HG03460 (cell line): ENCODE results near the gene HLA-DMA.

Source experiments
- ATAC-seq: cut with Tn5 transposase; IDR thresholded peaks from one replicate; pipeline ENCODE4 v1.9.1; 2021; ENCODE audit not compliant: unreplicated experiment

The HLA-DMA gene

GRCh38 chr6:32952817-32953739 is at the start of gene HLA-DMA:
HLA-DMA (minus strand) TSS chr6:32953097; CDS start chr6:32953036, 61 bp downstream.
- ATAC-seq: peak; percentile 91

GRCh38 chr6:33001685-33002084 is 48.8 kb upstream of the HLA-DMA start:
- no peak for ATAC-seq

GRCh38 chr6:33000055-33000454 is 47.2 kb upstream of the HLA-DMA start:
- ATAC-seq: no peak

- ATAC-seq: no peak
These were observed 42.6 kb upstream of the HLA-DMA start for GRCh38 chr6:32995448-32995847.

GRCh38 chr6:32993363-32993973 is 40.6 kb upstream of the HLA-DMA start:
- ATAC-seq: no peak

- ATAC-seq: no peak
These were observed 39.1 kb upstream of the HLA-DMA start for GRCh38 chr6:32991972-32992371.

- ATAC-seq: no peak
These were observed 36.5 kb upstream of the HLA-DMA start for GRCh38 chr6:32989368-32989767.

GRCh38 chr6:32984622-32985389 is 31.9 kb upstream of the HLA-DMA start:
- peak; percentile 50 for ATAC-seq

GRCh38 chr6:32983964-32984621 is 31.2 kb upstream of the HLA-DMA start:
- no peak for ATAC-seq

- no peak for ATAC-seq
These were observed 30.6 kb upstream of the HLA-DMA start for GRCh38 chr6:32983493-32983848.

- no peak for ATAC-seq
These were observed 30.0 kb upstream of the HLA-DMA start for GRCh38 chr6:32982702-32983492.

- no peak for ATAC-seq
These were observed 29.3 kb upstream of the HLA-DMA start for GRCh38 chr6:32982084-32982701.

GRCh38 chr6:32980488-32981038 is 27.7 kb upstream of the HLA-DMA start:
- no peak for ATAC-seq

- ATAC-seq: no peak
These were observed 27.0 kb upstream of the HLA-DMA start for GRCh38 chr6:32979720-32980487.

- no peak for ATAC-seq
These were observed 25.0 kb upstream of the HLA-DMA start for GRCh38 chr6:32977953-32978324.

- ATAC-seq: no peak
These were observed 24.5 kb upstream of the HLA-DMA start for GRCh38 chr6:32977272-32977952.

- no peak for ATAC-seq
These were observed 23.6 kb upstream of the HLA-DMA start for GRCh38 chr6:32976334-32977069.

GRCh38 chr6:32975886-32976285 is 23.0 kb upstream of the HLA-DMA start:
- ATAC-seq: no peak
